K562 (cell line): Measurements from ENCODE around the gene NOL12. TPM values are rescaled to one million over a fixed set of nuclear protein-coding genes. Genes with fewer than 3 reads are reported as not detected.

Experiments
- ATAC-seq: fragments of 200-7000 bp; cut with Tn5 transposase; 3 replicates; pipeline ENCODE4 v1.9.1; 2020; ENCODE audit warnings: moderate library complexity
- BruUV-seq: library from RNA; stranded (reverse); fragments of 400-500 nt; replicated peaks from 2 replicates; lab custom pipeline; 2021; lab: Mats Ljungman, UMichigan
- CTCF ChIA-PET: fragments of 300-600 bp; formaldehyde crosslinking; extraction: SDS; loops from one replicate; lab custom pipeline; 2021; ENCODE audit warnings: low intra/inter-chr PET ratio; lab: Yijun Ruan, JAX
- POLR2A ChIA-PET: fragments of 300-600, 350-650 bp; sonication (Branson Sonifier 250); formaldehyde crosslinking; extraction: SDS; loops from one replicate; lab custom pipeline; 2021; ENCODE audit warnings: antibody characterized with exemption, inconsistent platforms; lab: Yijun Ruan, JAX
- DNase-seq, 4 experiments: peaks; one replicate each; pipeline versions ENCODE4 v3.0.0 to v3.0.0-alpha.2; 2011 to 2018; ENCODE audit warnings: low spot score in 3 of 4, mixed read lengths in 3 of 4; ENCODE audit errors: extremely low read depth in 1 of 4
- FAIRE-seq: peaks from 2 replicates; lab custom pipeline; 2011; peaks lifted over from hg19 to GRCh38; lab: Jason Lieb, UNC
- H2AFZ ChIP-seq: 2 replicates; pipeline ENCODE4 v1.6.0; 2011; ENCODE audit warnings: low read depth, low read length, control low read depth, inconsistent platforms
- H3K27ac ChIP-seq: fragments of 200-600 bp; 3 replicates; pipeline ENCODE4 v1.8.0; 2011; ENCODE audit warnings: low read depth, mild to moderate bottlenecking, control low read depth, inconsistent platforms, low read length, moderate library complexity, mixed read lengths; ENCODE audit errors: extremely low read depth
- H3K27me3 ChIP-seq, 2 experiments: fragments of 300-600 bp in 1 of 2; 2 replicates in 1 of 2; 3 replicates in 1 of 2; pipeline versions ENCODE4 v1.6.0 to v1.8.0; 2011; ENCODE audit warnings: inconsistent platforms in 2 of 2, low read length in 2 of 2, mild to moderate bottlenecking in 1 of 2, mixed read lengths in 1 of 2, moderate library complexity in 1 of 2; ENCODE audit not compliant: control insufficient read depth in 2 of 2, insufficient read depth in 2 of 2
- H3K36me3 ChIP-seq: fragments of 300-600 bp; 3 replicates; pipeline ENCODE4 v1.8.0; 2011; ENCODE audit warnings: mild to moderate bottlenecking, low read length, inconsistent platforms; ENCODE audit not compliant: control insufficient read depth, insufficient read depth
- H3K4me1 ChIP-seq, 2 experiments: fragments of 200-600 bp in 1 of 2; replicated peaks in 1 of 2; 2 replicates in 1 of 2; 3 replicates in 1 of 2; pipeline versions ENCODE4 v1.5.1 to v1.8.0; 2011; ENCODE audit warnings: inconsistent platforms in 2 of 2, low read length in 2 of 2, mild to moderate bottlenecking in 1 of 2, mixed read lengths in 1 of 2, moderate library complexity in 1 of 2; ENCODE audit not compliant: control insufficient read depth in 2 of 2, insufficient read depth in 2 of 2
- H3K4me2 ChIP-seq: 2 replicates; pipeline ENCODE4 v1.6.1; 2011; ENCODE audit warnings: low read length, control low read depth, inconsistent platforms, mixed read lengths; ENCODE audit not compliant: insufficient read depth
- H3K4me3 ChIP-seq: fragments of 200-600 bp; sonication (generic), shearing (Covaris generic); 2 replicates; pipeline ENCODE4 v1.5.1; 2016; ENCODE audit warnings: control low read depth, inconsistent platforms
- H3K79me2 ChIP-seq: fragments of 200-600 bp; 3 replicates; pipeline ENCODE4 v1.8.0; 2011; ENCODE audit warnings: low read length, inconsistent platforms; ENCODE audit not compliant: control insufficient read depth, insufficient read depth
- H3K9ac ChIP-seq, 2 experiments: 2 replicates each; pipeline versions ENCODE4 v1.6.0 to v1.6.1; 2011; ENCODE audit warnings: low read depth in 2 of 2, low read length in 2 of 2, control low read depth in 1 of 2, inconsistent platforms in 1 of 2, mild to moderate bottlenecking in 1 of 2, mixed read lengths in 1 of 2; ENCODE audit not compliant: insufficient read depth in 1 of 2
- H3K9me1 ChIP-seq: one replicate; pipeline ENCODE4 v1.6.0; 2011; ENCODE audit warnings: inconsistent platforms, mild to moderate bottlenecking, low read length, moderate library complexity; ENCODE audit not compliant: control insufficient read depth, insufficient read depth
- H3K9me3 ChIP-seq: replicated peaks from 2 replicates; pipeline ENCODE4 v1.5.1; 2011; ENCODE audit warnings: low read depth, low read length, inconsistent platforms; ENCODE audit not compliant: control insufficient read depth, insufficient read depth
- H4K20me1 ChIP-seq: replicated peaks from 2 replicates; pipeline ENCODE4 v1.6.1; 2011; ENCODE audit warnings: low read length, inconsistent platforms, mixed read lengths; ENCODE audit not compliant: control insufficient read depth, insufficient read depth
- GTF2E2 ChIP-seq: fragments of 200-800 bp; sonication (Bioruptor generic); IDR thresholded peaks from 2 replicates; pipeline ENCODE4 v1.6.1; 2016; ENCODE audit warnings: missing genetic modification characterization, missing compliant biosample characterization
- KAT8 ChIP-seq: fragments of 450-650 bp; IDR thresholded peaks from 2 replicates; pipeline ENCODE4 v1.6.1; 2016; ENCODE audit warnings: low read depth, mild to moderate bottlenecking
- KLF6 ChIP-seq: fragments of 250-450 bp; sonication (Bioruptor Pico); IDR thresholded peaks from 2 replicates; pipeline ENCODE4 v1.4.0; 2020; ENCODE audit warnings: mild to moderate bottlenecking, moderate library complexity, borderline replicate concordance
- NUFIP1 ChIP-seq: fragments of 450-650 bp; IDR thresholded peaks from 2 replicates; pipeline ENCODE4 v1.6.1; 2018; ENCODE audit not compliant: partially characterized antibody
- TAF1 ChIP-seq: IDR thresholded peaks from 2 replicates; pipeline ENCODE4 v1.6.1; 2011; ENCODE audit warnings: mild to moderate bottlenecking, low read length, moderate library complexity; ENCODE audit not compliant: insufficient read depth, control insufficient read depth, severe bottlenecking; ENCODE audit errors: extremely low read depth
- YY1 ChIP-seq, 3 experiments: IDR thresholded peaks; 2 replicates each; pipeline ENCODE4 v1.6.1; 2011; ENCODE audit warnings: low read length in 2 of 3, mild to moderate bottlenecking in 2 of 3, moderate library complexity in 2 of 3, borderline replicate concordance in 1 of 3, control low read depth in 1 of 3, low read depth in 1 of 3; ENCODE audit not compliant: insufficient read depth in 3 of 3, insufficient replicate concordance in 2 of 3, control insufficient read depth in 1 of 3, insufficient read length in 1 of 3; ENCODE audit errors: extremely low read depth in 1 of 3
- ZNF274 ChIP-seq: IDR thresholded peaks from 2 replicates; pipeline ENCODE4 v1.6.1; 2011; ENCODE audit warnings: low read depth, mild to moderate bottlenecking, low read length, moderate library complexity, borderline replicate concordance
- WGBS: fragments of 100-300 bp; shearing (Covaris generic); methylation state at CpG from one replicate; pipeline ENCODE4 v1.1.6; 2016; ENCODE audit warnings: low coverage, mixed read lengths; ENCODE audit not compliant: insufficient coverage; ENCODE audit errors: missing lambda C conversion rate; 5-methylcytosine and 5-hydroxymethylcytosine counted together
- in situ Hi-C: fragments of 300-500 bp; cut with MboI; formaldehyde crosslinking; loops from 4 replicates; pipeline ENCODE4 v1.15.0; 2018; ENCODE audit warnings: inconsistent platforms, mixed read lengths
- intact Hi-C: fragments of 100-400 bp; cut with micrococcal nuclease; formaldehyde crosslinking; loops from 2 replicates; pipeline ENCODE4 v1.14.2; 2022
- polyA plus RNA-seq, 8 experiments: library from polyadenylated mRNA; depleted of rRNA in 4 of 8; stranded (reverse) in 5 of 8; unstranded in 3 of 8; fragments of >200 nt; fragmentation: Nextera tagmentation in 2 of 8; fragmentation: Illumina TruSeq in 1 of 8; extraction: Ambion mirVana in 2 of 8; extraction: Trizol in 1 of 8; gene quantifications; 2 replicates each; pipeline versions ENCODE4 v1.2.1 to v1.2.3, GENCODE V29; 2011 to 2014; ENCODE audit warnings: inconsistent platforms in 1 of 8, missing spikeins in 1 of 8
- total RNA-seq, 7 experiments: library from RNA; depleted of rRNA in 6 of 7; stranded (reverse); fragments of >200 nt in 6 of 7; fragmentation: Illumina TruSeq in 2 of 7; extraction: Trizol in 2 of 7; gene quantifications; 2 replicates each; pipeline versions ENCODE4 v1.2.1 to v1.2.3, GENCODE V29; 2011 to 2021; ENCODE audit warnings: low replicate concordance in 1 of 7
- TF ChIP-seq, protein P1 (sequence below): fragments of 450-650 bp; formaldehyde crosslinking; IDR thresholded peaks from 2 replicates; pipeline ENCODE4 v1.4.0; 2022; ENCODE audit warnings: missing genetic modification characterization
- TF ChIP-seq, protein P2 (sequence below): sonication (generic); formaldehyde crosslinking; IDR thresholded peaks from 2 replicates; pipeline ENCODE4 v1.9.0; 2022; ENCODE audit warnings: mild to moderate bottlenecking, missing genetic modification reagents
- TF ChIP-seq, protein P3 (sequence below): fragments of 250-450 bp; sonication (Bioruptor Pico); IDR thresholded peaks from 2 replicates; pipeline ENCODE4 v1.4.0; 2020; ENCODE audit warnings: mild to moderate bottlenecking

The NOL12 gene
- total and polyA plus RNA-seq, 9 of the 15 experiments (the other 6 are each of a cell fraction or from before 2014, with no cell fraction given): 2.8 to 40.9 (median 28.5) TPM

DNA sequence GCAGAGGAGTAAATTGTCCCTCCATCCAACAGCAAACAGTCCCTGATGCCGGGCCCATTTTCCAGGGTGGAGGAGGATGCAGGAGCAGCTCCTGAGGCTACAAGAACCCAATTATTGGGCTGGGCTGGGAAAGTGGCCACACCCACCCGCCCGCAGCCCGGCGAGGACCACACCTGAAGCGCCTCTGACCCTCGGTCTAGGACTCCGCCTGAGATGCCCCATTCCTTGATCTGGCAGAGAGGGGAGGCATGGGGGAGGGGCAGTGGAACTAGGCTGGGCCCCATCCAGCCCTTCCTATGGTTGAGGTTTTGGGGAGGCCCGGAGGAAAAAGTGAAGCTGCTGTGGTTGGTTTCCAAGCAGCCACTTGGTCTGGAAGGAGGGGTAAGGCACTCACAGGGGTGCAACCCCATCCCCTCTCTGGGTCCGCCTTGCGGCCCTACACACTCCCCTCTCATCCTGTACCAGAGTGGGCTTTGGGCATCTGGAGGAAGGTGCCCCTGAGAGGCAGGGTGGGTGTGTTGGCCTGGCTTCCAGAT lies 13.2 kb upstream of the NOL12 start:
- Histone ChIP-seq H3K36me3 (peaks cover 1% of the 10 kb centered on the region; the same call in 1 of the 3 replicates), H3K9me3 (no peaks in the 10 kb centered on the region), H3K27me3 (no peaks in the 10 kb centered on the region), H2AFZ (no peak overlapping the region)
- POLR2A ChIA-PET: interaction anchor here (0.6 to 2.7 kb wide), 3 partner anchors 12 to 137 kb away, joined by 3 to 11 read pairs (median 3); no protein-coding TSS in a partner anchor
- in situ Hi-C loops: no loop called here
- TF ChIP-seq KAT8 (no peak), KLF6 (CRISPR knock-in tag) (no peak), YY1 (IDR thresholded peaks at IDR 0.05; ENCODE audit: borderline replicate concordance in 1 of 3, control insufficient read depth in 1 of 3, extremely low read depth in 1 of 3, insufficient read depth in 3 of 3, insufficient read length in 1 of 3, insufficient replicate concordance in 2 of 3, low read depth in 1 of 3, low read length in 2 of 3) (no peak), NUFIP1 (no peak), GTF2E2 (tag) (no peak), TAF1 (no peak), ZNF274 (no peak)
- TF ChIP-seq, protein P1, sequence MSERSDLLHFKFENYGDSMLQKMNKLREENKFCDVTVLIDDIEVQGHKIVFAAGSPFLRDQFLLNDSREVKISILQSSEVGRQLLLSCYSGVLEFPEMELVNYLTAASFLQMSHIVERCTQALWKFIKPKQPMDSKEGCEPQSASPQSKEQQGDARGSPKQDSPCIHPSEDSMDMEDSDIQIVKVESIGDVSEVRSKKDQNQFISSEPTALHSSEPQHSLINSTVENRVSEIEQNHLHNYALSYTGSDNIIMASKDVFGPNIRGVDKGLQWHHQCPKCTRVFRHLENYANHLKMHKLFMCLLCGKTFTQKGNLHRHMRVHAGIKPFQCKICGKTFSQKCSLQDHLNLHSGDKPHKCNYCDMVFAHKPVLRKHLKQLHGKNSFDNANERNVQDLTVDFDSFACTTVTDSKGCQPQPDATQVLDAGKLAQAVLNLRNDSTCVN: no peak
- TF ChIP-seq, protein P2, sequence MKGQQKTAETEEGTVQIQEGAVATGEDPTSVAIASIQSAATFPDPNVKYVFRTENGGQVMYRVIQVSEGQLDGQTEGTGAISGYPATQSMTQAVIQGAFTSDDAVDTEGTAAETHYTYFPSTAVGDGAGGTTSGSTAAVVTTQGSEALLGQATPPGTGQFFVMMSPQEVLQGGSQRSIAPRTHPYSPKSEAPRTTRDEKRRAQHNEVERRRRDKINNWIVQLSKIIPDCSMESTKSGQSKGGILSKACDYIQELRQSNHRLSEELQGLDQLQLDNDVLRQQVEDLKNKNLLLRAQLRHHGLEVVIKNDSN (CRISPR knock-in tag): no peak
- TF ChIP-seq, protein P3, sequence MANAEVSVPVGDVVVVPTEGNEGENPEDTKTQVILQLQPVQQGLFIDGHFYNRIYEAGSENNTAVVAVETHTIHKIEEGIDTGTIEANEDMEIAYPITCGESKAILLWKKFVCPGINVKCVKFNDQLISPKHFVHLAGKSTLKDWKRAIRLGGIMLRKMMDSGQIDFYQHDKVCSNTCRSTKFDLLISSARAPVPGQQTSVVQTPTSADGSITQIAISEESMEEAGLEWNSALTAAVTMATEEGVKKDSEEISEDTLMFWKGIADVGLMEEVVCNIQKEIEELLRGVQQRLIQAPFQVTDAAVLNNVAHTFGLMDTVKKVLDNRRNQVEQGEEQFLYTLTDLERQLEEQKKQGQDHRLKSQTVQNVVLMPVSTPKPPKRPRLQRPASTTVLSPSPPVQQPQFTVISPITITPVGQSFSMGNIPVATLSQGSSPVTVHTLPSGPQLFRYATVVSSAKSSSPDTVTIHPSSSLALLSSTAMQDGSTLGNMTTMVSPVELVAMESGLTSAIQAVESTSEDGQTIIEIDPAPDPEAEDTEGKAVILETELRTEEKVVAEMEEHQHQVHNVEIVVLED (CRISPR knock-in tag): no peak
- TF ChIP-seq, all 486 proteins: peak for 0
- H3K4me2 ChIP-seq: no peak overlapping the region
- H3K27ac ChIP-seq: no peak overlapping the region
- H3K9me1 ChIP-seq: no peaks in the 10 kb centered on the region
- peaks cover 2 to 53% of the 10 kb centered on the region in 2 experiments; a peak in 3 of 5 replicates for H3K4me1 ChIP-seq
- no peak for DNase-seq
- peak overlapping the region in 1 of 2 experiments; percentile 74; a peak in 2 of 4 replicates for H3K9ac ChIP-seq
- intact Hi-C loops: no loop called here
- H4K20me1 ChIP-seq: no peaks in the 10 kb centered on the region
- no peak for FAIRE-seq
- no TSS peak for BruUV-seq
- 75% methylated on average over 3 of the region's 11 CpGs for WGBS
- H3K4me3 ChIP-seq: no peak overlapping the region
- no peak for ATAC-seq
- peaks cover 19% of the 10 kb centered on the region for H3K79me2 ChIP-seq
- CTCF ChIA-PET: no interaction called here
